NB4 (cell line): ENCODE results near the gene GPC3.

Experiments used
- POLR2A ChIP-seq: IDR thresholded peaks from 2 replicates; pipeline ENCODE4 v1.6.1; 2011; ENCODE audit warnings: mild to moderate bottlenecking; ENCODE audit not compliant: insufficient read length; ENCODE audit errors: extremely low read depth
- TF ChIP-seq, protein P1 (sequence below): IDR thresholded peaks from one replicate; pipeline ENCODE4 v1.5.1; 2012; ENCODE audit warnings: low read depth, low read length

DNA sequence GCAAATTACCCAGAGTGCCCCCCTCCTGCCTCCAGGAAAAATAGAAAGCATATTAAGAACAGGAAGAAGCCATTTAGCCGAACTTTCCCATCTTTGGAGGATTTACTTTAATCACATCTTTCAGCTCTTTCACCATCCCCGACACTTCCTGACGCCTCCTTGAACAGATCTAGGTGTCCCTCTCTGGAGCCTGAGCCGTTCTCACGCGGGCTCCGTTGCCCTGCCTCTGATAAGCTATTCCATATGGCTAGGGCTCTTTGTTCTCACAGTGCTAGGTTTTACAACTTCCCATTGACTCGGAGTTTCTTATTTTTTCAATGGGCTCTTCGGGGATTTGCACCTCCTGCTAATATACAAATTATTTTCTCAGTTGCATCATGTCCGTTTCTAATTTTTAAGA lies 488.0 kb downstream of the GPC3 start:
- TF ChIP-seq, protein P1, sequence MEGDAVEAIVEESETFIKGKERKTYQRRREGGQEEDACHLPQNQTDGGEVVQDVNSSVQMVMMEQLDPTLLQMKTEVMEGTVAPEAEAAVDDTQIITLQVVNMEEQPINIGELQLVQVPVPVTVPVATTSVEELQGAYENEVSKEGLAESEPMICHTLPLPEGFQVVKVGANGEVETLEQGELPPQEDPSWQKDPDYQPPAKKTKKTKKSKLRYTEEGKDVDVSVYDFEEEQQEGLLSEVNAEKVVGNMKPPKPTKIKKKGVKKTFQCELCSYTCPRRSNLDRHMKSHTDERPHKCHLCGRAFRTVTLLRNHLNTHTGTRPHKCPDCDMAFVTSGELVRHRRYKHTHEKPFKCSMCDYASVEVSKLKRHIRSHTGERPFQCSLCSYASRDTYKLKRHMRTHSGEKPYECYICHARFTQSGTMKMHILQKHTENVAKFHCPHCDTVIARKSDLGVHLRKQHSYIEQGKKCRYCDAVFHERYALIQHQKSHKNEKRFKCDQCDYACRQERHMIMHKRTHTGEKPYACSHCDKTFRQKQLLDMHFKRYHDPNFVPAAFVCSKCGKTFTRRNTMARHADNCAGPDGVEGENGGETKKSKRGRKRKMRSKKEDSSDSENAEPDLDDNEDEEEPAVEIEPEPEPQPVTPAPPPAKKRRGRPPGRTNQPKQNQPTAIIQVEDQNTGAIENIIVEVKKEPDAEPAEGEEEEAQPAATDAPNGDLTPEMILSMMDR = no peak
- no peak for TF ChIP-seq POLR2A
